Testis (tissue), 3 donors: ENCODE measurements around the gene PRKCA. TPM values are rescaled to one million over a fixed set of nuclear protein-coding genes. Genes with fewer than 3 reads are reported as not detected.
A peak's percentile ranks its signal among the peaks of the same experiment; 100 is the strongest.
"Not testable (repeated sequence)": the region's sequence is repeated elsewhere in the genome, so short reads cannot be mapped to it uniquely, and the experiment has no call there.

Source experiments
- DNase-seq: peaks from one replicate; pipeline ENCODE4 v3.0.0-alpha.2; 2019
- H3K27ac ChIP-seq, 2 donors: fragments of 200-600 bp; sonication (generic); one replicate each; pipeline ENCODE4 v1.5.1; 2019
- H3K27me3 ChIP-seq: fragments of 200-600 bp; sonication (generic); one replicate; pipeline ENCODE4 v1.5.1; 2019
- H3K36me3 ChIP-seq: fragments of 200-600 bp; sonication (generic); one replicate; pipeline ENCODE4 v1.5.1; 2017; ENCODE audit warnings: low read depth; ENCODE audit errors: missing control alignments
- H3K4me1 ChIP-seq: fragments of 200-600 bp; sonication (generic); one replicate; pipeline ENCODE4 v1.5.1; 2019
- H3K4me3 ChIP-seq, 2 donors: fragments of 200-600 bp; sonication (generic); one replicate each; pipeline ENCODE4 v1.5.1; 2017 to 2019
- H3K9me3 ChIP-seq: fragments of 200-600 bp; sonication (generic); one replicate; pipeline ENCODE4 v1.5.1; 2017
- CTCF ChIP-seq, 3 experiments: fragments of 450-650 bp in 2 of 3; fragments of 200-600 bp in 1 of 3; sonication (generic) in 1 of 3; IDR thresholded peaks; one replicate each; pipeline ENCODE4 v1.5.1; 2016 to 2019; ENCODE audit warnings: antibody characterized with exemption in 3 of 3, mild to moderate bottlenecking in 2 of 3, moderate library complexity in 1 of 3
- POLR2A ChIP-seq: fragments of 450-650 bp; IDR thresholded peaks from one replicate; pipeline ENCODE4 v1.6.1; 2017; ENCODE audit warnings: antibody characterized with exemption, mild to moderate bottlenecking, moderate library complexity
- WGBS, 2 donors: methylation state at CpG; one replicate each; pipeline ENCODE4 v1.1.5; 2018; 5-methylcytosine and 5-hydroxymethylcytosine counted together
- intact Hi-C: fragments of 100-400 bp; cut with DNase I; formaldehyde crosslinking; loops from one replicate; pipeline ENCODE4 v1.15.1; 2023; ENCODE audit warnings: low total_unique reads
- polyA plus RNA-seq: library from polyadenylated mRNA; stranded (reverse); fragments of 350-450 nt; fragmentation: Illumina TruSeq; extraction: RNeasy Lipid Tissue Mini Kit (QIAGEN cat#74804); gene quantifications from one replicate; pipeline ENCODE4 v1.2.3, GENCODE V29; 2014; ENCODE audit warnings: low read depth, low replicate concordance; ENCODE audit not compliant: insufficient read depth
- total RNA-seq, 2 donors: library from RNA; depleted of rRNA; stranded (reverse); fragments of >200 nt; gene quantifications; one replicate each; pipeline ENCODE4 v1.2.3, GENCODE V29; 2016

The PRKCA gene
- total and polyA plus RNA-seq, 3 donors from 2014 or later = 6.8 to 22.9 (median 15.4) TPM

DNA sequence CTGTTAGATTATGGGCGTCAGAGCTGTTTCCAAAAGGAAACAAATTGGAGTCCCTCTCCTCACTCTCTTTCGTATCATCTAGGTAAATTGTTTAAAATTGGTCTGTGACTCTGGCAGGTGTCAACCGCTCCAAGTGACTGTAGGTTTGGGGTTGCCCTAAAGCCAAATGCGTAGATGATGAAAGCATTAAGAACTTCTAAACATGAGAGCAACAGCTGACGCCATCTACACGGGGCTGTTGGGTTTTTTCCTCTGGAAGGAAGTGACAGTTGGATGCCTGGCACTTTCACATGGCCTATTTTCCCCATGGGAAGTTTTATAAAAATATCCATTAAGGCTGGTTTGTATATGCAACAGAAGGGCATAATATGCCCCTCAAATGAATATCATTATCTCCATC lies 316.8 kb downstream of the PRKCA start:
- intact Hi-C loops = no loop called here
- no peak overlapping the region for H3K27ac ChIP-seq
- no peak overlapping the region for H3K4me3 ChIP-seq
- H3K27me3 ChIP-seq = no peaks in the 10 kb centered on the region
- no peaks in the 10 kb centered on the region for H3K4me1 ChIP-seq
- 82 to 90% methylated on average over 6 of the region's 6 CpGs for WGBS, 2 donors
- DNase-seq = no peak
- no peaks in the 10 kb centered on the region for H3K36me3 ChIP-seq
- no peaks in the 10 kb centered on the region for H3K9me3 ChIP-seq
- TF ChIP-seq POLR2A (no peak), CTCF (IDR thresholded peaks at IDR 0.05) (no peak)

DNA sequence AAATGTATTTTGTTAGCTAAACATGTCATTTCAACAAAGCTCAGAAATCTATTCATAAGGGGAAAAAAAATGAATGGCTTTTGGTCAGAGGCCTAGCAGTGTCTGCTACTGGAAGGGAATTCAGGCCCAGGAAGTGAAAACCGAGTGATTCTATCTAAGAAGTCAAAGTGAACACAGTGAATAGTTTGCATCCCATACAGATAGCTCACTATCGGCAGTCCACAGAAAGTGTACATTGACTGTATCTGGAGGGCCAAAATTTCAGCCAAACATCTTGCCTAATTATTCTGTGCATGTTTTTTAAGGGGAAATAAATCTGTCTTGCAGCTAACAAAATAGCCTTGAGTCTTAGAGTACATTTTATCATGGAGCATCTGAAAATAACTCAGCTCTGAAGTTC lies 318.1 kb downstream of the PRKCA start:
- Histone ChIP-seq H3K4me3 (no peak overlapping the region), H3K27ac (no peak overlapping the region), H3K36me3 (no peaks in the 10 kb centered on the region), H3K9me3 (no peaks in the 10 kb centered on the region), H3K27me3 (no peaks in the 10 kb centered on the region), H3K4me1 (no peaks in the 10 kb centered on the region)
- DNase-seq = no peak
- intact Hi-C loops = no loop called here
- 66 to 88% methylated on average over 2 of the region's 2 CpGs for WGBS, 2 donors
- TF ChIP-seq CTCF (IDR thresholded peaks at IDR 0.05) (no peak), POLR2A (no peak)

GRCh38 chr17:66624630-66625029 lies 322.2 kb downstream of the PRKCA start:
- H3K27ac ChIP-seq, H3K4me1 ChIP-seq, H3K4me3 ChIP-seq, H3K9me3 ChIP-seq, H3K36me3 ChIP-seq, intact Hi-C loops, DNase-seq, H3K27me3 ChIP-seq: not testable (repeated sequence)
- WGBS, 2 donors = 87 to 91% methylated on average over 2 of the region's 2 CpGs

GRCh38 chr17:66625311-66625767 lies 322.9 kb downstream of the PRKCA start:
- Histone ChIP-seq H3K27ac (no peak overlapping the region), H3K36me3 (no peaks in the 10 kb centered on the region), H3K4me1 (no peaks in the 10 kb centered on the region), H3K4me3 (no peak overlapping the region), H3K27me3 (no peaks in the 10 kb centered on the region), H3K9me3 (no peaks in the 10 kb centered on the region)
- intact Hi-C loops = no loop called here
- DNase-seq = no peak
- TF ChIP-seq POLR2A = no peak
- peak; percentile 16 to 21 (median 18) for TF ChIP-seq CTCF (IDR thresholded peaks at IDR 0.05)
- 66 to 80% methylated on average over 2 of the region's 2 CpGs for WGBS, 2 donors

DNA sequence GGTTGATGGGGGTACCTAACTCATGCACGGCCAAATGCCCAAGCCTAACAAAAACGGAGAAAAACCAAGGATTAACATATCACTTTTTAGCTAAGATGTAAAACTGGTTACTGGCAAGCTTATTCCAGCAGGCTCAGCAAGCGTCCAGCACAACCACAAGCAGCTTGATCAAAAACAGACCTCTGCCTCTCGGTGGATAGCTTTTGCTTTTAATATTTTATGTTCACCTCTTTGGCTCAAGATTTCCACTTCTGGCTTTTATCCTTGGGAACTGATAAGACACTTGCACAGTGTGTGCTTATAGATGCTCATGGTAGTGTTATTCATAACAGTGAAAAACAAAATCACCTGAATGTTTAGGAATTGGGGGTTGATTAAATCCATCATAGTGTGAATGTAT lies 325.6 kb downstream of the PRKCA start:
- WGBS, 2 donors = 54 to 56% methylated on average over 4 of the region's 4 CpGs
- H3K36me3 ChIP-seq = no peaks in the 10 kb centered on the region
- H3K9me3 ChIP-seq = no peaks in the 10 kb centered on the region
- no peak for DNase-seq
- no peak overlapping the region for H3K4me3 ChIP-seq
- H3K27me3 ChIP-seq = no peaks in the 10 kb centered on the region
- intact Hi-C loops = no loop called here
- TF ChIP-seq CTCF (IDR thresholded peaks at IDR 0.05) = no peak
- no peak for TF ChIP-seq POLR2A
- H3K4me1 ChIP-seq = no peaks in the 10 kb centered on the region
- H3K27ac ChIP-seq = no peak overlapping the region
